GM15510 (cell line): ENCODE measurements around the gene NIPAL1.

Experiments used
- POLR2A ChIP-seq: IDR thresholded peaks from 3 replicates; pipeline ENCODE4 v1.6.1; 2011; ENCODE audit warnings: borderline replicate concordance; ENCODE audit not compliant: insufficient read length; ENCODE audit errors: extremely low read depth

NIPAL1 gene

GRCh38 chr4:48044298-48044697, 27.7 kb downstream of the NIPAL1 start:
- no peak for TF ChIP-seq POLR2A

- TF ChIP-seq POLR2A: no peak
Observed at GRCh38 chr4:48046059-48046458, 29.5 kb downstream of the NIPAL1 start.

- TF ChIP-seq POLR2A: no peak
Observed at GRCh38 chr4:48047421-48047844, 30.9 kb downstream of the NIPAL1 start.

GRCh38 chr4:48047896-48048295, 31.3 kb downstream of the NIPAL1 start:
- TF ChIP-seq POLR2A: no peak

GRCh38 chr4:48049483-48049882, 32.9 kb downstream of the NIPAL1 start:
- no peak for TF ChIP-seq POLR2A

GRCh38 chr4:48051078-48051477, 34.5 kb downstream of the NIPAL1 start:
- no peak for TF ChIP-seq POLR2A

- TF ChIP-seq POLR2A: no peak
Observed at GRCh38 chr4:48058617-48059530, 42.3 kb downstream of the NIPAL1 start.

- no peak for TF ChIP-seq POLR2A
Observed at GRCh38 chr4:48064349-48064748, 47.8 kb downstream of the NIPAL1 start.

GRCh38 chr4:48065587-48066052, 49.0 kb downstream of the NIPAL1 start:
- TF ChIP-seq POLR2A: no peak

GRCh38 chr4:48067536-48067935, 51.0 kb downstream of the NIPAL1 start:
- no peak for TF ChIP-seq POLR2A

- TF ChIP-seq POLR2A: no peak
Observed at GRCh38 chr4:48068182-48068581, 51.6 kb downstream of the NIPAL1 start.

- TF ChIP-seq POLR2A: no peak
Observed at GRCh38 chr4:48069026-48069425, 52.5 kb downstream of the NIPAL1 start.

- no peak for TF ChIP-seq POLR2A
Observed at GRCh38 chr4:48071191-48071590, 54.6 kb downstream of the NIPAL1 start.

- no peak for TF ChIP-seq POLR2A
Observed at GRCh38 chr4:48073567-48074103, 57.1 kb downstream of the NIPAL1 start.

- no peak for TF ChIP-seq POLR2A
Observed at GRCh38 chr4:48074657-48075056, 58.1 kb downstream of the NIPAL1 start.

- no peak for TF ChIP-seq POLR2A
Observed at GRCh38 chr4:48078425-48078824, 61.9 kb downstream of the NIPAL1 start.
